Ishikawa (cell line): Measurements from ENCODE around the gene FERMT3.
A peak's percentile ranks its signal among the peaks of the same experiment; 100 is the strongest.

Experiments
- CEBPB ChIP-seq: IDR thresholded peaks from 2 replicates; pipeline ENCODE4 v1.6.1; 2012
- CREB1 ChIP-seq: IDR thresholded peaks from 2 replicates; pipeline ENCODE4 v1.6.1; 2012; ENCODE audit warnings: low read depth
- EGR1 ChIP-seq: IDR thresholded peaks from 2 replicates; pipeline ENCODE4 v1.6.1; 2012
- EP300 ChIP-seq: IDR thresholded peaks from 2 replicates; pipeline ENCODE4 v1.6.1; 2012; ENCODE audit warnings: borderline replicate concordance
- FOXM1 ChIP-seq: IDR thresholded peaks from 2 replicates; pipeline ENCODE4 v1.6.1; 2012; ENCODE audit warnings: low read depth, borderline replicate concordance
- MAX ChIP-seq: IDR thresholded peaks from 2 replicates; pipeline ENCODE4 v1.6.1; 2012
- NFIC ChIP-seq: IDR thresholded peaks from 2 replicates; pipeline ENCODE4 v1.6.1; 2012
- RAD21 ChIP-seq: IDR thresholded peaks from 2 replicates; pipeline ENCODE4 v1.6.1; 2012; ENCODE audit warnings: low read depth
- REST ChIP-seq: IDR thresholded peaks from 2 replicates; pipeline ENCODE4 v1.6.1; 2012; ENCODE audit warnings: low read depth, mild to moderate bottlenecking
- TAF1 ChIP-seq: IDR thresholded peaks from 2 replicates; pipeline ENCODE4 v1.6.1; 2012; ENCODE audit warnings: low read depth, mild to moderate bottlenecking
- TCF12 ChIP-seq: IDR thresholded peaks from 2 replicates; pipeline ENCODE4 v1.6.1; 2012; ENCODE audit warnings: low read depth
- TEAD4 ChIP-seq: IDR thresholded peaks from 2 replicates; pipeline ENCODE4 v1.6.1; 2012
- USF1 ChIP-seq: IDR thresholded peaks from 2 replicates; pipeline ENCODE4 v1.6.1; 2012
- YY1 ChIP-seq: IDR thresholded peaks from 2 replicates; pipeline ENCODE4 v1.6.1; 2012; ENCODE audit warnings: low read depth
- ZBTB7A ChIP-seq: IDR thresholded peaks from 2 replicates; pipeline ENCODE4 v1.6.1; 2012; ENCODE audit warnings: low read depth

Gene FERMT3

GRCh38 chr11:64252003-64252872, 45.7 kb downstream of the FERMT3 start:
- TF ChIP-seq TEAD4 (no peak), CREB1 (no peak), EP300 (no peak), ZBTB7A (peak; percentile 75), TAF1 (no peak), TCF12 (no peak), CEBPB (no peak), FOXM1 (no peak), USF1 (no peak), MAX (peak; percentile 25; the same call in 1 of the 2 replicates), EGR1 (no peak), NFIC (no peak; the same call in 1 of the 2 replicates), RAD21 (no peak), YY1 (no peak)

- no peak for TF ChIP-seq CEBPB
- TF ChIP-seq NFIC = no peak
- no peak for TF ChIP-seq REST
- no peak for TF ChIP-seq RAD21
- TF ChIP-seq TAF1 = no peak
- TF ChIP-seq ZBTB7A = no peak
- TF ChIP-seq EP300 = no peak
- no peak for TF ChIP-seq TEAD4
These were observed 46.5 kb downstream of the FERMT3 start for GRCh38 chr11:64253043-64253442.

GRCh38 chr11:64253481-64253880, 47.0 kb downstream of the FERMT3 start:
- no peak for TF ChIP-seq RAD21
- TF ChIP-seq NFIC = no peak
- no peak for TF ChIP-seq REST
- no peak for TF ChIP-seq EP300
- TF ChIP-seq YY1 = no peak
- TF ChIP-seq MAX = no peak
- no peak for TF ChIP-seq EGR1
- TF ChIP-seq CEBPB = no peak

GRCh38 chr11:64254326-64254725, 47.8 kb downstream of the FERMT3 start:
- no peak for TF ChIP-seq TEAD4
- no peak for TF ChIP-seq USF1
- no peak for TF ChIP-seq EP300
- no peak for TF ChIP-seq RAD21
- TF ChIP-seq CEBPB = no peak
- TF ChIP-seq FOXM1 = no peak
- TF ChIP-seq YY1 = no peak
- no peak for TF ChIP-seq REST
- no peak for TF ChIP-seq TAF1
